ENCODE results near the gene HSD17B14.
"Not testable (repeated sequence)": the region's sequence is repeated elsewhere in the genome, so short reads cannot be mapped to it uniquely, and the experiment has no call there.

HSD17B14 gene

GRCh38 chr19:48797103-48797502 is 39.2 kb downstream of the HSD17B14 start:
- DNase-seq (ENCODE audit: low read depth in 2 of 2) = no peak

DNA sequence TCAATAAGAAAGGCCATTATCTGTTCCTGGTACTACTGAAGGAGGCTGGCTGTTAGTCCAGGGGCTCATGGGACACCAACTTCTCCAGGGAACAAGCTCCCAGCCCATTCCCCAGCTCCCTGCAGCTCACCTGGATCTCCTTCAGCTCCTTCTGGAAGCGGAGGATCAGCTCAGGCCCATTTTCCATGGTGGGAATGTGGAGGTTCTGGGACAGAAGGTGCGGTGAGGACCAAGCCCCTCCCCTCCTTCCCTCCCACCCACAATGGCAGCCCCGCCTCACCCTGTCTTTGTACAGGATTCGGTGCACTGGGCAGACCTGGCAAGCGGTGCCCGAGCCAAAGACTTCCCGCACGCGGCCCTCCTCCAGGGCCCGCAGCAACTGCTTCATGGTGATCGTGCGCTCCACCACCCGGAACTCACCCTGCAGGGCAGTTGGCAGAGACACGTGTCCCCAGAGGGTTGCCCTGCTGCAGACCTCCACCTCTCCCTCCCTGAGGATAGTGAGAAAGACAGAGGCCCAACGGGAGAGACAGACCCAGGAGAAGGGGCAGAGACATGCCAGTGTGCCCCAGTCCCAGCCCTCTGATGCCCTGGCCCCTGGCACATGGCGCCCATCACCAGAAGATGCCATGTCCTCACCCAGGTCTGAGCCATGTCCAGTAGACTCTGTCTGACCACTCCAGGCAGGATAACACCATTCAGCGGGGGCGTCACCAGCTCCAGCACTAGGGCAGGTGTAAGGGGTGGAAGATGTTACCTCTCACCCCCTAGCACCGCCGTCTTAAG is 39.8 kb downstream of the HSD17B14 start:
- no peak for DNase-seq (ENCODE audit: low read depth in 2 of 2)

GRCh38 chr19:48795685-48796070 is 40.6 kb downstream of the HSD17B14 start:
- no peak for DNase-seq (ENCODE audit: low read depth in 2 of 2)

DNA sequence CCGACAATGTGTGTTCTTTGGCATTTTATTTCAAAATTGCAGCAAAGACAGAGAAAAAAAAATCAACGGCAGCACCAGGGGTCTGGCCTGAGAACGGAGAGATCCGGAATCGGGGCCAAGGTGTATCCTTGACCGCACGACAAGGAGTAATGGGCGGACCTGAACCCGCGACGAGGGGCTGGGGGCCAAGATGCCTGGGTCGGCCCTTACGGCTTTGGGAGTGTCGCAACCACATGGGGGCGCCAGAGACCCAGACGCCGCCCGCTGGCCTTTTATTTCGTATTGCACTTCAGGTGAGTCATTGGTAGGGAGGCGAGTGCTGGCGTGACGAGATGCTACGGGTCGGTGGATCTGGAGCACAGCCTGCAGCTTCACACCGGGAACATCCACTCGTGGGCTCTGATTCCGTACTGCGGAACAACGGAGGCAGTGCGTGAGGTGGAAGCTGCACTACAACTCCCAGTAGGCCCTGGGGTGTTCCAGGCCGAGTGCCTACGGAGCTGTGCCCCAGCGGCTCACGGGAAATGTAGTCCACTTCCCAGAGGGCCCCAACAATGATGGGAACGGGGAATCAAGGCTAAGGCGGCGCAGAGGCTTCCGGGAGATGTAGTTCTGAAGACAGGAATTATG is 41.1 kb downstream of the HSD17B14 start:
- peak; percentile 75 to 77 for DNase-seq (ENCODE audit: low read depth in 2 of 2)

- DNase-seq (ENCODE audit: low read depth in 2 of 2) = no peak
Observed at GRCh38 chr19:48794291-48794690, 42.0 kb downstream of the HSD17B14 start.

DNA sequence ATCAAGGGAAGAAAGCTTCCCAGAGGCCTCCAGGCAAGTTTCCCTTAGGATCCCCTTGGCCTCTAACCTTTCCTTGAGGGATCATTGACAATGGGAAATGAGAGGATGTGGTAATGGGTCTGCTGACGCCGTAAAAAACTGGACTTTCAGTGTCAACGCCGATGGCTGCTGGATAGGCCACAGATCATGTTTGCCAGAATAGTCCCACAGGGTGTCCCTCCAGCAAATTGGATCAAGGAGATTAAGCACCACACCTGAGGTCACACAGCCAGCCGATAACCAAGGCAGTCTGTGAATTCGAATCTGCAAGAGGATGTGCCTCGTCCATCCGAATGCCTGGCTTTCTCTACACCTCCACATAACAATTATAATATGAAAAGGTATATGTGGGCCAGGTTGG is 43.0 kb downstream of the HSD17B14 start:
- no peak for DNase-seq (ENCODE audit: low read depth in 2 of 2)

DNA sequence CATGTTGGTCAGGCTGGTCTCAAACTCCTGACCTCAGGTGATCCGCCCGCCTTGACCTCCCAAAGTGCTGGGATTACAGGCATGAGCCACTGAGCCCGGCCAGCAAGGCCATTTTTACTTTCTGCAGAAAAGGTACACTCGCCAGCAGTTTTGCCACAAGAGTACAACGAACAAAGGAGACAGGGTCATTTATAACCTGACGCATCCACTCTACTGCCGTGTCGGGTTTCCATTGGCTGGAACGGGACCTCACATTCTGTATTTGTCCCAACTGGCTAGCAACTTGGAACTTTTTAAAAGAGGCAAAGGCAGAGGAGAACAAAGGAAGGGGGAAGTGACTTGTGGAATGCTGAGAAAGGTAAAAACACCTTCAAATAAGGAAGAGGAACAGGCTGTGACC is 49.0 kb downstream of the HSD17B14 start:
- DNase-seq (ENCODE audit: low read depth in 2 of 2) = not testable (repeated sequence)

- not testable (repeated sequence) for DNase-seq (ENCODE audit: low read depth in 2 of 2)
Observed at GRCh38 chr19:48786422-48786821, 49.9 kb downstream of the HSD17B14 start.

GRCh38 chr19:48784527-48784926 is 51.8 kb downstream of the HSD17B14 start:
- DNase-seq (ENCODE audit: low read depth in 2 of 2) = no peak

DNA sequence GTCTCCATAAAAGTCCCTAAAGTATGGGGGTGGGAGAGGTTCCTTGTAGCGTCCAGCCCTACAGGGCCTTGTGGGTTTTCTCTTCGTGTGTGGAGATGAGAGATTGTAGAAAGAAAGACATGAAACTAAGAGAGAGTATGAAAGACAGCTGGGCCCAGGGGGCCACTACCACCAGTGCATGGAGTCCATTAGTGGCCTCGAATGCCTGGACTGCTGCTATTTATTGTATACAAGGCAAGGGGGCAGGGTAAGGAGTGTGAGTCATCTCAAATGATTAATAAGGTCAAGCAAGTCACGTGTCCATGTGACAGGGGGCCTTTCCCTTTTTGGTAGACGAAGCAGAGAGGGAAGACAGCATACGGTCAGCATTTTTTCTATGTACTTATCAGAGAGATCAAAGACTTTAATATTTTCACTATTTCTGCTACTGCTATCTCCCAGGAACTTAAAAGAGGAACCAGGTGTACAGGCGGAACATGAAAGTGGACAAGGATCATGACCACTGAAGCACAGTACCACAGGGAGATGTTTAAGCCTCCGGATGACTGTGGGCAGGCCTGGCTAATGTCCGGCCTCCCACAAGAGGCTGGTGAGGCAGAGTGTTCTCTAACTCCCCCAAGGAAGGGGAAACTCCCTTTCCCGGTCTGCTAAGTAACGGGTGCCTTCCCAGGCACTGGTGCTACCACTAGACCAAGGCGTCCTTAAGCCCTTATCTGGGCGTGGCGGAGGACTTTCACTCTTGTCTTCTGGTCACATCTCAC is 55.5 kb downstream of the HSD17B14 start:
- DNase-seq (ENCODE audit: low read depth in 2 of 2) = no peak

DNA sequence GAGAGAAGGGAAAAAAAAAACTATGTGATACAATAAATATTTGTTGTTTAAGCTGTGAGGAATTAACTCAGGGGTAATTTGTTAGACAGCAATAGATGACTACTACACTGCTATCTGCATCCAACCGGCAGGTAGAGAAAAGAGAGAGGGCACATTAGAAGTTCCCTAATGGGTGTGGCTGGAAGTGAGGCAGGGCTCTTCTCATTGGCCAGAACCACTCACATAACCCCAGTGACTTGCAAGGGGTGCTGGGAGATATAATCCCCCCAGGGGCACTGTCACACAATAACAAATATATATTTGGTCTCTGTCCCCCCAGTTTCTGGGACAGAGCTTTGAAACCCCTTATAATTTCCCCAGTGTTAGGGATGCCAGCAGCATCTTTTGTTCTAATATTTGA is 56.7 kb downstream of the HSD17B14 start:
- DNase-seq (ENCODE audit: low read depth in 2 of 2) = no peak

GRCh38 chr19:48777720-48778119 is 58.6 kb downstream of the HSD17B14 start:
- DNase-seq (ENCODE audit: low read depth in 2 of 2) = no peak

GRCh38 chr19:48777139-48777538 is 59.2 kb downstream of the HSD17B14 start:
- no peak for DNase-seq (ENCODE audit: low read depth in 2 of 2)

GRCh38 chr19:48772503-48772953 is 63.8 kb downstream of the HSD17B14 start:
- DNase-seq (ENCODE audit: low read depth in 2 of 2) = no peak

- no peak for DNase-seq (ENCODE audit: low read depth in 2 of 2)
Observed at GRCh38 chr19:48770734-48771472, 65.4 kb downstream of the HSD17B14 start.

DNA sequence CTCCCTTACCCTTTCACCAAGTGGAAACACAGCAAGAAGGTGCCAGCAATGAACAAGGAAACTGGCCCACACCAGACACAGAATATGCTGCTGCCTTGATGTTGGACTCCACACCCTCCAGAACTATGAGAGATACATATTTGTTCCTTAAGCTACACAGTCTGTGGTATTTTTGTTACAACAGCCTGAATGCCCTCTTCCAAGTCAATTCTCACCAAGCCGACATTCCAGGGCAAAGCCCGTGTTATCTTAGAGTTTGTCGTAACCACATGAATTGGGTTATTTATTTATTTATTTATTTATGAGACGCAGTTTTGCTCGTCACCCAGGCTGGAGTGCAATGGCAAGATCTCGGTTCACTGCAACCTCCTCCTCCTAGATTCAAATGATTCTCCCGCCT is 66.0 kb downstream of the HSD17B14 start:
- no peak for DNase-seq (ENCODE audit: low read depth in 2 of 2)

- DNase-seq (ENCODE audit: low read depth in 2 of 2) = no peak
Observed at GRCh38 chr19:48768994-48769713, 67.1 kb downstream of the HSD17B14 start.

GRCh38 chr19:48768171-48768753 is 68.0 kb downstream of the HSD17B14 start:
- DNase-seq (ENCODE audit: low read depth in 2 of 2) = not testable (repeated sequence)

DNA sequence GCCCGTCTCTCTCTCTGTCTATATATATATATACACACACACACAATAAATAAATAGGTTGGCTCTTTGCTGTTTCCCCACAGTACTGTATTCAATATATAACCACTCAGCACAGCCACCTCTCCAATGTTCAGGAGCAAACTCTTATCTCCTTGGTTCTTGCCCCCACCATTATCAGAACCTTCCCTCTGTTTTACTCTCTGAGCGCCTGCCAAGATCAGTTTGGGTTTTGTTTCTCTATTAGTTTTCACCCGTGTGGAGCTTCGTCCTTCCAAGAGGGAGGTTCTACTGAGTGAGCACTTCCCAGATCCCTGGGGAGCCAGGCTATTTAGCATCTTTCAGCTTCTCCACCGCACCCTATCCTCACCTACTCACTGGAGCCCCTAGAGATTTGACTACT is 70.5 kb downstream of the HSD17B14 start:
- DNase-seq (ENCODE audit: low read depth in 2 of 2) = not testable (repeated sequence)
